Activated T-cell treated with anti-CD3 and anti-CD28 coated beads for 48 hours (primary cell): ENCODE data around the gene IL17B.

Experiments
- DNase-seq: peaks from one replicate; pipeline ENCODE4 v3.0.0-alpha.2; 2020; ENCODE audit warnings: low read depth

Gene IL17B

GRCh38 chr5:149379177-149379761, at the start of gene IL17B:
Gene IL17B (minus strand): TSS chr5:149379292. CDS start chr5:149379225, 67 bp downstream.
- no peak for DNase-seq

DNA sequence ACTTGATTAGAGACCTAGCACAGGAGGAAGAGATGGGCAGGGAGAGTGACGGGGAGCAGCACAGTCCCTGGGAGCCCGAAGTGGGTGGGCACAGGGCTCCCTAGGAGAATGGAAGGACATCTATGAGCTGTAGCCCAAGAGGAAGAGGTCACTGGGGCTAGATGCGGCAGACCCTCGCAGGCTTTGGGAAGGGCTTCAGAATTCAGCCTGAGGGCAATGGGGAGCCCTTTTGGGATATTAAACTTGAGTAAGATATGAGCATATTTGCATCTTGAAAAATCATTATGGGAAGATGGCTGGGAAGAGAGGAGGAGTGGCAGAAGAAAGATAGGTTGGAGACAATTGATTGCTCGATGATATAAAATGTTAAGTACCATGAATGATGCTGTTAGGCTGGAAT, 48.9 kb upstream of the IL17B start:
- DNase-seq = no peak

DNA sequence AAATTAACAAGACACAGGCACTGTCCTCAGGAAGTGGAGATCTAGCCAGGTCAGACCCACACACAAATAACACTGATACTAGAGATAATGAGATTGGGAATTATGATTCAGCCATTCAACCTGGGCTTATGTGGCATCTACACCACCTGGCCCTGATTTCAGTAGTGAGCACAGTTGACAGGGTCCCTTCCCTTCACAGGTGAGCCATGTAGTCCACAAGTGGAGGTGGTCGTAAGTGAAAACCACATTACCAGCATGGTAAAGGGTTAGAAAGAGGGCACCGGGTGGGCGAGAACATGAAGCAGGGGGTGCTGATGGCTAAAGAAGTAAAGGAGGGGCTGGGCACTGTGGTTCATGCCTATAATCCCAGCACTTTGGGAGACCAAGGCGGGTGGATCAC, 48.3 kb upstream of the IL17B start:
- DNase-seq = no peak

DNA sequence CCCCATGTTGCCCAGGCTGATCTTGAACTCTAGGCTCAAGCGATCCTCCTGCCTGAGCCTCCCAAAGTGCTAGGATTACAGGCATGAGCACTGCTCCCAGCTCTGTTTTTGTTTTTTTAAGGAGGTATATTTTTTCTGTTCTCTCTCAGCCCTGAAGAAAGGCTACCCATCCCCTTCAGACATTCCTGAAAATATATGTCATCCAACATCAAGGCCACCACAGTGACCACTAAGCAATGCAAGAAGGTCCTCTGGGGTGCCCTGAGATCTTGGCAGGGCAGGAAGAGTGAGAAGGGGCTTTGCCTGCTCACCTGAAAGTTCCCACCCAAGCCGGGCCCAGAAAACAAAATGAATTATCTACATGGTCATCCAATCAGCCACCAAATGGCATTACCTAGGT, 47.8 kb upstream of the IL17B start:
- DNase-seq = no peak

DNA sequence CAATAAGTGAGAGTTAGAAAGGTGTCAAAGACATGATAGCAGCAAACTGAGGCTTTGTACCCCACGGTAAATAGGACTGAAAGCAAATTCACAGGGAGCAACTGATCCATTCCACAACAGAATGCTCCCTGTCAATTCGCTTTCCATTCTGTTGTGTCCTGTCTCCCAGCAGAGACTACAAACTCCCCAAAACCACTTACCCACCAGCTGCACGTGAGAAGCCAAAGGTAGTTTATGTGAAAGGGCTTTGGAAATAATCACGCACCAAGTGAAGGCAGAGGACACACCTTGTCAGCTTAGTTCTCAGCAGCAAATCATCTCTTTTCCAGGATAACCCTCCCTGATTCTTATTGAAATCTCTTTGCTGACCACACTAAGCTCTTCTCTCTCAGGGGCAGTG, 46.6 kb upstream of the IL17B start:
- no peak for DNase-seq

GRCh38 chr5:149424371-149425315, 45.6 kb upstream of the IL17B start:
- no peak for DNase-seq

DNA sequence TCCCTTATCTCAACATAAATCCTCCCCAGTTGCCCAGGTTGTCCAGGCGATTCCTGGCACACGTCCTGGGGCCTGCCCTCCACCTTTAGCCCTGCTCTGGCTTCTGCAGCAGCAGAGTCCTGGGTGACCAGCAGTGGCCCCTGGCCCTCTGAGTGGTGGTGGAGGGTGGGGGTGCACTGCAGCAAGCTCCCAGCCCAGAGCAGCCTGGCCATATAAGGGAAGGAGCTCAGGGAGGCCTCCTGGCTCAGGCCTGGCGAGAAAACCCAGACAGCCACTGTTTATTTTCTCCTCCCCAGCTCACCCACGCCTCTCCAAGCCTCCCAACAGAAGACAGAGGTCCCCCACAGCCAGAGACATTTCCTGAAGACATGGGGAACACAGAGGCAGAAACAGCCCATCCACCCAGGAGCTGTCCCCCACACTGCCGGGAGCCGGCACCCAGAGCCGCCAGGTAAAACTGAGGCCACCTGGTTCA, 44.7 kb upstream of the IL17B start:
- no peak for DNase-seq

GRCh38 chr5:149423049-149423793, 44.1 kb upstream of the IL17B start:
- DNase-seq = no peak

DNA sequence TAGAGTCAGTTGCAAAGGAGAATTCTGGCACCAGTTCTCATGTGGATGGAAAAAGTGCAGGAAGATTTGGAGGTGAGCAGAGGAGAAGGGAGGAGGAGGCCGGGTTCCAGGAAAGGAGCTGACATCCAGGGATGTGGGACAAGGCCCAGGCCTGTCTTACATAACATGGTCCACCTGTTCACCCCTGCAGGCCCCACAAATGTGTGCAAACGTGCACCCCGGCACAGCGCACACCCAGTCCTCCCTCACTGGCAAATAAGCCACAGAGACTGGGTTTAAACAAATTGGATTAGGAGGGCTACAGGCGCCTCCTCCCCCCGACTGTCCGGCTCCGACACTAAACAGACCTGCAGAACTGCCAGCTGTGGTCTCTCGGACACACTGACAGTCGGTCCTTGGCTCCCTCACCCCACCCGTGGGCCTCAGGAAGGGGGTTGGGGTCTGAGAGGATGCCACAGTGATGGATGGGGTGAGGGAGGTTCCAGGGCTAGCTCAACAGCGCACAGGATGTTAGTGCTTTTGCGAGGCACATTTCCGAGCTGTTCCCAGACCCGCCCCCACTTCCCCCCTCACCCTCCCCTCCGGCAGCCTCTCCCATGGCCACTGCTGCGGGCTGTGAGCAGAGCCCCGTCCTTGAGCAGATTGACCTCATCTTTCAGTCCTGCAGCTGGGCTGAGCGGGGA, 43.4 kb upstream of the IL17B start:
- no peak for DNase-seq

GRCh38 chr5:149421834-149422233, 42.7 kb upstream of the IL17B start:
- no peak for DNase-seq

- no peak for DNase-seq
These were observed 42.2 kb upstream of the IL17B start for GRCh38 chr5:149421372-149421685.

- DNase-seq = no peak
These were observed 41.7 kb upstream of the IL17B start for GRCh38 chr5:149420545-149421371.

DNA sequence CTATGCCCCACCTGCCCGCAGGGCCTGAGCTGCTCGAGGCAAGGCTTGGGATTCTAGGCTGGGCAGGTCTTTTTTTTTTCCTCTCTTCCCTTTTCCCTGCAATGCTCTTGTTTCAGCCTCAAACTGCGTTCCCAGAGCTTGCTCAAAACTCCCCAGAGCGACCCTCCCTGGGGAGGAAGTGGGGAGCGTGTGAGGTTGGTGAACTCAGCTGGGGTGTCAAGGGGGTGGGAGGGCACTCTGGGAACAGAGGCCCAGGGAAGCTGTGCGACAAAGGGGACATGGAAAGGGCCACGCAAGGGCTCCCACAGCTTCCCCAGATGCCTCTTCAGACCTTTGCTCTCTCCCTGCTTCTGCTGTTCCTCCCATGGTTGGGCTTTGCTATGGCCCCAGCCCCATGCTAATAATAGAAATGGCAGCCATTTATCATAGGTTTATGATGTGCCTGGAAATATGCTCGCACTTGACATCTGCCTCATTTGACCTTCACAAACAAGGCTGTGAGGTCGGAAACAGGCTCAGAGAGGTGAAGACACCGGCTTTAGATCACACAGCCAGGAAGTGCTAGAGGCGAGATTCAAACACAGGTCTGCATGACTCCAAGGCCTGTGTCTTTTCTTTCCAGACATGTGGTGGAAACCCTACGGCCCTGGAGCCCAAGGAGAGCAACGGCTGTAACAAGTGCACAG, 40.9 kb upstream of the IL17B start:
- no peak for DNase-seq

GRCh38 chr5:149419532-149419858, 40.4 kb upstream of the IL17B start:
- no peak for DNase-seq

GRCh38 chr5:149418910-149419531, 39.9 kb upstream of the IL17B start:
- no peak for DNase-seq

GRCh38 chr5:149417711-149418368, 38.7 kb upstream of the IL17B start:
- no peak for DNase-seq

- DNase-seq = no peak
These were observed 38.1 kb upstream of the IL17B start for GRCh38 chr5:149416987-149417710.

GRCh38 chr5:149415066-149415967, 36.2 kb upstream of the IL17B start:
- DNase-seq = no peak
